Fibroblast of skin of right quadriceps (primary cell): ENCODE data around the gene ZFP36.

Source experiments
- DNase-seq: peaks from one replicate; pipeline ENCODE4 v3.0.0-alpha.2; 2013

ZFP36 gene

DNA sequence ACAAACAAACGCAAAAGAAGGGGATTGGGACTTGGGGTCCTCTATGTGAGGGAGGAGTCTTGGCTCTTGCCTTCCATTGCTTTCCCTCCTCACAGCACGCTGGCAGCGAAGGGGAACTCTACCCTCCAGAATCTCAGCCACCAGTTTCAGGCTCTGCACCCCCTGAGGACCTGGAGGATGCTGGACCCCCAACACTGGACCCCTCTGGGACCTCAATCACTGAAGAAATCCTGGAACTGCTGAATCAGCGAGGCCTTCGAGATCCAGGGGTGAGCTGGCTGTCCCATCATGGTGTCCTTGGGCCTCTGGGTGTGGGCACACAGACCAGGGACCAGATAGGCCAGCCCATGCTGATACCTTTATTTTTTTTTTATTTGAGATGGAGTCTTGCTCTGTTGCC lies 15.4 kb downstream of the ZFP36 start:
- no peak for DNase-seq

GRCh38 chr19:39423258-39424086 lies 16.8 kb downstream of the ZFP36 start:
- no peak for DNase-seq

DNA sequence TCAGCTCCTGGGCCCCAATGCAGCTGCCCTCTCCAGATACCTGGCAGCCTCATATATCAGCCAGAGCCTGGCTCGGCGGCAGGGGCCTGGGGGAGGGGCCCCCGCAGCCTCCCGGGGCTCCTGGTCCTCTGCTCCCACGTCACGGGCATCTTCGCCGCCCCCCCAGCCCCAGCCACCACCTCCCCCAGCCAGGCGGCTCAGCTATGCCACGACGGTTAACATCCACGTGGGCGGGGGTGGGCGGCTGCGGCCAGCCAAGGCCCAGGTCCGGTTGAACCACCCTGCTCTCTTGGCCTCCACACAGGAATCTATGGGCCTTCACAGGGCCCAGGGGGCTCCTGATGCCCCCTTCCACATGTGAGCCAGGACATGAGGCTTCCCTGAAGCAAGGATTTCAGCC lies 18.3 kb downstream of the ZFP36 start:
- no peak for DNase-seq

- no peak for DNase-seq
Observed at GRCh38 chr19:39425744-39426143, 19.1 kb downstream of the ZFP36 start.

DNA sequence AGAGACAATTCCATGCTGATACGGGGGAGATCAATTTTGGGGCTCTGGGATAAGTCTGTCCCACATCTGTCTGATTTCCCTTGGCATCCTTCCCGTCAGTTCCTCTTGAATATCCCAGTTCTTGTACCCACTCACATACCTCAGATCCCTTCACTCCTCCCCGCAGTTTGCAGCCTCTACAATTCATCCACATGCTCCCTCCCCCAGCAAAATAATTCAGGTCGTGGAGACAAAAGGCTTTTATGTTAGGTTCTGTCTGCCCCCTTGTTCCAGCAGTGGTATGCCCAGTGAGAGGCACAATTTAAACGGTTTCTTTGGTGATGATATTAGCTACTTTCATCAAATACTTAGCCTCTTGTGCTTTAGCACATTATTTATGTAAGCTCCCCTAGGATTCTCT lies 19.5 kb downstream of the ZFP36 start:
- no peak for DNase-seq

- DNase-seq, result no peak
Observed at GRCh38 chr19:39427707-39428106, 21.1 kb downstream of the ZFP36 start.

- DNase-seq, result peak; percentile 92
Observed at GRCh38 chr19:39428283-39429112, 21.9 kb downstream of the ZFP36 start.

GRCh38 chr19:39430675-39431593 lies 24.3 kb downstream of the ZFP36 start:
- peak; percentile 64 for DNase-seq

DNA sequence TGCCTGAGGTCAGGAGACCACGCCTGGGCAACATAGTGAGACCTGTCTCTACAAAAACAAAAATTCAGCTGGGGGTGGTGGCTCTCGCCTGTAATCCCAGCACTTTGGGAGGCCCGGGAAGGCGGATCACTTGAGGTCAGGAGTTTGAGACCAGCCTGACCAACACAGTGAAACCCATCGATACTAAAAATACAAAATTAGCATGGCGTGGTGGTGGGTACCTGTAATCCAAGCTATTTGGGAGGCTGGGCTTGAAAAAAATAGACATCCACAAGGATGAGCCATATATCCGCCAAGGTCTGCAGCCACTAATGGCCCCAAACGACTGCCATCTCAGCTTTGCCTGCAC lies 26.0 kb downstream of the ZFP36 start:
- DNase-seq, result no peak

DNA sequence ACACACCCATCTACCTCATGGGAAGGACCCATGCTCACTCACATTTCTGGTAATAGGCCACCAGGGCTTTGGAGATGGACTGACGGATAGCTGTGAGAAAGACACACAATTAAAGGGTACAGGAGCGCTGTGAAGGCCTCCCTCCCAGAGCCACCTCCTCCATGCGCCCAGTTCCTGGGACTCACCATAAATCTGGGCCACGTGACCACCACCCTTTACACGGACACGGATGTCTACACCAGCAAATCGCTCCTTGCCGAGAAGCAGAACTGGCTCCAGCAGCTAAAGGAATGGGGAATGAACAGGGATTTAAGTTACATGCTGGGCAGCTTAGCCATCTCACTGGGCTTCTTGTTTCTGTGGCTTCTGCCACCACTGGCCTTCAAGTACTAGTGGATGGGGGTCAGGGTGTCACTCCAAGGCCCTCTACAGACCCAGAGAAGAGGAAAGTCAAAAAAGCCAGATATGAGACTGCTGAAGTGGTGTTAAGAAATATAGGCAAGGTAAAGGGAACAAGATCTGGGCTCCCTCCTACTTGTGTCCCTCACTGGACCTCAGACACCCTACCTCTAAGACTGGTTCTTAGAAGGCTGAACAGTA lies 26.9 kb downstream of the ZFP36 start:
- no peak for DNase-seq

- DNase-seq, result no peak
Observed at GRCh38 chr19:39434123-39435076, 27.8 kb downstream of the ZFP36 start.

DNA sequence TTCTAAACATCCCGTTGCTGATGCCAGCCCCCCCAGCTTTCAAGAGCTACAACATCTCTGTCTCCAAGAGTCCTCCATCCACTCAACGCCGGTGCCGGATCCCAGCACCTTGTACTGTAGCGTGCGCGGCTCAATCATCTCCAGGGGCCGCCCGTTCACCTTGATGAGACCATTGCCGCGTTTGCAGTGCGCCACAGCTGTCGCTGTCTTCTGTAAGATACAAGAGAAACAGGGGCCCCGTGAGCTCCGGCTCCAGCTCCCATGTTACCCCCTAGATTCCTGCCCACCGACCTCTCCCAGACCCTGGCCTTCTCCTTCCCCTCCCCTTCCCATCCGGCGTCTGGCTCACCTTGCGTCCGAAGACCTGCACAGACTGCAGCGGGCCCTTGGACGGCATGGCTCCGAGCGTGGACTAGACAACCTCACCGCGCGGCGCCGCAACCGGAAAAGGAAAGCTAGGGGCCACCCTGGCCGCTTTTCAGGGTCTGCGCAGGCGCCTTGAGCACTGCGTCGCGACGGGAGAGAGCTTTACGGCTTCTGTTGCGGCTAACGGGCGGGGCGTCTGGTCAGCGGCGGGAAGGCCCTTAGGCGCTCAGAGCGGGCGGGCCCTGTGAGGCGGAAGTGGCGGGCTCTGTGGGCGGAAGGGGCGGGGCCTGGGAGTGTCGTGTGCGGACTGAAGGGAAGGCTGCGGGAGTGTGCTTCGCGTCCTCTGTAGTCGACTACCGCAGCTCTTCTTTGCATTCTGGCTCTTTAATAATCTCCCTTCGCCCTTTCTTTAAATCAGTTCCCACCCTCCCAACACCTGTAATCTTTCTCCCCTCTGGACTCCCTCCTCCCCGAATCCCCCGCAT lies 29.1 kb downstream of the ZFP36 start, which contains the start of gene RPS16:
TSS of gene RPS16 (minus strand) at position 451 of the 851 bp plus-strand sequence. CDS start at position 397, 54 bp downstream.
- DNase-seq, result peak; percentile 98

DNA sequence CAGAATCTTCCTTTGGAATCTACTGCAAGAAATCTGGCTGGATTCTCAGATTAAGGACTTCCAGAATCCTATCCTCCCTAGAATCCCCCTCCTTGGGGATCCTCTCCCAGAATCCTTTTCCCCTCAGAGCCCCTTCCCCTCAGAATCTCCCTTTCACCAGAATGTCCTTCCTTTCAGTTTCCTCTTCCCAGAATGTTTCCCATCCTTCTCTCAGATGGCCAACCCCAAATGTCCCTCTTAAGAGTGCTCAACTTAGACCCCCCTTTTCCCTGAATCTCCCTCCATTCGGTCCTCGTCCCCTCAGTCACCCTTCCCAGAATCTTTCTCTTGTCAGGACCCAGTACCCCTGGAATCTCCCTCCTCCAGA lies 29.7 kb downstream of the ZFP36 start:
- DNase-seq, result no peak

GRCh38 chr19:39438270-39438934 lies 31.8 kb downstream of the ZFP36 start:
- peak; percentile 39 for DNase-seq

DNA sequence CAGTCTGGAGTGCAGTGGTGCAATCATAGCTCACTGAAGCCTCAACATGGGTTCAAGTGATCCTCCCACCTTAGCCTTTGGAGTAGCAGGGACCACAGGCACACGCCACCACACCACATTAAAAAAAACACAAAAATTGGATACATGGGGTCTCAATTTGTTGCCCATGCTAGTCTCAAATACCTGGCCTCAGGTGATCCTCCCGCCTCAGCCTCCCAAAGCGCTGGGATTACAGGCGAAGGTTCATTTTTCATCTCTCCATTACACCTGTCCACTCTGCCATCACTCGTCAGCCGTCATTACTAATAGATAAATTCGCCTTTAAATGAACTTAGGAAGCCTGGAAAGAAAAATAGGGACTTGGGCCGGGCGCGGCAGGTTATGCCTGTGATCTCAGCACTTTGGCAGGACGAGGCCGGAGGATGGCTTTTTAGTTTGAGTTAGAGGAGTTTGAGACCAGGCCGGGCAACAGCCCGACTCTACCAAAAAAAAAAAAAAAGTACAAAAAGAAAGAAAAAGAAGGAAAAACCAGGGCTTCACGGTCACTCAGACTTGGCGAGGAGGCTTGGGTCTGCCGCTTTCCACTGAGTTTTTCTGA lies 38.0 kb downstream of the ZFP36 start:
- DNase-seq, result no peak

- peak; percentile 96 for DNase-seq
Observed at GRCh38 chr19:39445196-39446111, 38.8 kb downstream of the ZFP36 start, which contains the start of gene SUPT5H. Gene SUPT5H, plus strand, starts transcription at chr19:39445582. Its CDS starts 309 bp downstream, at chr19:39445891.

DNA sequence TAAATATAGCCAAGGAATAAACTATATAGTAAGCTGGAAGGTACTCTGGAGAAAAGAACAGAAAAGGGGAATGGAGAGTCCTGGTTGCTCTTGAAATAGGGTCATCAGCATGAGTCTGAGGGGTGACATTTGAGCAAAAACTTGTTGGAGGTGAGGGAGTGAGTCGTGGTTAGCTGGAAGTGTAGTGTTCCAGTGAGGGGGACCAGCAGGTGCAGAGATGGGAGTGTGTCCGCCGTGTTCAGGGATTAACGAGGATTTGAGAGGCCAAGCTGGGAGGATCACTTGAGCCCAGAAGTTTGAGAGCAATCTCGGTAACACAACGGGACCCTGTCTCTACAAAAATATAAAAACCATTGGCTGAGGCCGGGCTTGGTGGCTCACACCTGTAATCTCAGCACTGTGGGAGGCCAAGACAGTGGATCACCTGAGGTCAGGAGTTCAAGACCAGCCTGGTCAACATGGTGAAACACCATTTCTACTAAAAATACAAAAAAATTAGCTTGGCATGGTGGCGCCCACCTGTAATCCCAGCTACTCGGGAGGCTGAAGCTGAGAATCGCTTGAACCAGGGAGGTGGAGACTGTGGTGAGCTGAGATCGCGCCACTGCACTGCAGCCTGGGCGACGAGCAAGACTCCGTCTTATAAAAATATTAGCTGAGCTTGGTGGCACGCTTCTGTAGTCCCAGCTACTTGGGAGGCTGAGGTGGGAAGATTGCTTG lies 39.9 kb downstream of the ZFP36 start:
- no peak for DNase-seq
